GM19328 (cell line): ENCODE results near the gene TNFSF12.

ENCODE experiments used
- ATAC-seq: cut with Tn5 transposase; IDR thresholded peaks from one replicate; pipeline ENCODE4 v1.9.1; 2021; ENCODE audit warnings: mild to moderate bottlenecking, moderate library complexity; ENCODE audit not compliant: unreplicated experiment

Gene TNFSF12

DNA sequence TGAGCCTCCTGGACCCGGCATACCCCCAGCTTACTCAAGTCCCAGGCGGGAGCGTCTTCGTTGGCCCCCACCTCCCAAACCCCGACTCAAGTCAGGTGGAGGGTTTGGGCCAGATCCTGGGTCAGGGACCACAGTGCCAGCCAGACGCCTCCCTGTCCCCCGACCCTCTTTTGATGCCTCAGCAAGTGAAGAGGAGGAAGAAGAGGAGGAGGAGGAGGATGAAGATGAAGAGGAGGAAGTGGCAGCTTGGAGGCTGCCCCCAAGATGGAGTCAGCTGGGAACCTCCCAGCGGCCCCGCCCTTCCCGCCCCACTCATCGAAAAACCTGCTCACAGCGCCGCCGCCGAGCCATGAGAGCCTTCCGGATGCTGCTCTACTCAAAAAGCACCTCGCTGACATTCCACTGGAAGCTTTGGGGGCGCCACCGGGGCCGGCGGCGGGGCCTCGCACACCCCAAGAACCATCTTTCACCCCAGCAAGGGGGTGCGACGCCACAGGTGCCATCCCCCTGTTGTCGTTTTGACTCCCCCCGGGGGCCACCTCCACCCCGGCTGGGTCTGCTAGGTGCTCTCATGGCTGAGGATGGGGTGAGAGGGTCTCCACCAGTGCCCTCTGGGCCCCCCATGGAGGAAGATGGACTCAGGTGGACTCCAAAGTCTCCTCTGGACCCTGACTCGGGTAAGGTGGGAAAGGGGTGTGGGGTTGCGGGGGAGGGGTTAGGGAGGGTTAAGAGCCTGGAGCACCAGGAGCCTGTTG, 14.4 kb downstream of the TNFSF12 start:
- no peak for ATAC-seq

DNA sequence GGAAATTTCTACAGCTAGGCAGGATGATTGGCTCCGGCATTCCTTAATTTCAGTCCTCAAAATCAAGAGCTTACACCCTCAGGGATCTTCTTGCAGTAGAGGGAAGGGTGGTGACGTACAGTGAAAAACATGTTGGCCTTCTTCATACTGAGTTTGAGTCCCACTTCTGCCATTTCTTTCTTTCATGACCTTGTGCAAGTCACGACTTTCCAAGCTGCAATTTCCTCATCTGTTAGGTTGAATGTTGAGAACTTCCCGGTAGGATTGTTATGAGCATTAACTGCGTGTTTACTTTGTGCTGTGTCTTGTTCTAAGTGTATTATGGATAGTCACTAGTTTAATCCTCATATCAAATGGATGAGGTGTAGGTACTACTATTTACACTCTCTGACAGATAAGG, 20.7 kb downstream of the TNFSF12 start:
- ATAC-seq, result no peak

GRCh38 chr17:7570351-7570750, 21.5 kb downstream of the TNFSF12 start:
- no peak for ATAC-seq

DNA sequence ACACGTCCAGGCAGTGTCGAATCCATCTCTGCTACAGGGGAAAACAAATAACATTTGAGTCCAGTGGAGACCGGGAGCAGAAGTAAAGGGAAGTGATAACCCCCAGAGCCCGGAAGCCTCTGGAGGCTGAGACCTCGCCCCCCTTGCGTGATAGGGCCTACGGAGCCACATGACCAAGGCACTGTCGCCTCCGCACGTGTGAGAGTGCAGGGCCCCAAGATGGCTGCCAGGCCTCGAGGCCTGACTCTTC, 23.4 kb downstream of the TNFSF12 start:
- no peak for ATAC-seq

DNA sequence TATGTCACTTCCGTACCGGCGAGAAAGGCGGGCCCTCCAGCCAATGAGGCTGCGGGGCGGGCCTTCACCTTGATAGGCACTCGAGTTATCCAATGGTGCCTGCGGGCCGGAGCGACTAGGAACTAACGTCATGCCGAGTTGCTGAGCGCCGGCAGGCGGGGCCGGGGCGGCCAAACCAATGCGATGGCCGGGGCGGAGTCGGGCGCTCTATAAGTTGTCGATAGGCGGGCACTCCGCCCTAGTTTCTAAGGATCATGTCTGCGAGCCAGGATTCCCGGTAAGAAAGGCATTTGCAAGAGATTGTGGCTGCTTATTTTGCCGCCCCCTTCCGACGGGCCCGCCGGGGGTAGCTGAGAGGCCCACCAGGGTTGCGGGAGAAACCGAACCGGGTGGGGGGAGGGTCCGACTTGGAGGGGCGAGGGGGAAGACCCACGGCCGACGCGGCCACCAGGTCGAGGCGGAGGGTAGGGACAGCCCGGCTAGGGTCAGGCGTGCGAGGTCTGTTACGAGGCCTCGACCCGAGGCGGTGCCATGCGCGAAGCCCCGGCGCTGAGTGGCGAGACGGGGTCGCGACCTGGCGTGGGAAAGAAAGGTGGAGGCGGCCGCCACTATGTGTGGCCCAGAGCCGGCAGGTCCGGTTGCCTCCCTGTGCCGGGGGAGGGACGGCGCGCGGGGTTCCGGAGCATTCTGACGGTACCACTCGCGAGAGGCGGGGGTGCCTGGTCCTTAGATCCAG, 23.9 kb downstream of the TNFSF12 start:
- peak; percentile 89 for ATAC-seq

DNA sequence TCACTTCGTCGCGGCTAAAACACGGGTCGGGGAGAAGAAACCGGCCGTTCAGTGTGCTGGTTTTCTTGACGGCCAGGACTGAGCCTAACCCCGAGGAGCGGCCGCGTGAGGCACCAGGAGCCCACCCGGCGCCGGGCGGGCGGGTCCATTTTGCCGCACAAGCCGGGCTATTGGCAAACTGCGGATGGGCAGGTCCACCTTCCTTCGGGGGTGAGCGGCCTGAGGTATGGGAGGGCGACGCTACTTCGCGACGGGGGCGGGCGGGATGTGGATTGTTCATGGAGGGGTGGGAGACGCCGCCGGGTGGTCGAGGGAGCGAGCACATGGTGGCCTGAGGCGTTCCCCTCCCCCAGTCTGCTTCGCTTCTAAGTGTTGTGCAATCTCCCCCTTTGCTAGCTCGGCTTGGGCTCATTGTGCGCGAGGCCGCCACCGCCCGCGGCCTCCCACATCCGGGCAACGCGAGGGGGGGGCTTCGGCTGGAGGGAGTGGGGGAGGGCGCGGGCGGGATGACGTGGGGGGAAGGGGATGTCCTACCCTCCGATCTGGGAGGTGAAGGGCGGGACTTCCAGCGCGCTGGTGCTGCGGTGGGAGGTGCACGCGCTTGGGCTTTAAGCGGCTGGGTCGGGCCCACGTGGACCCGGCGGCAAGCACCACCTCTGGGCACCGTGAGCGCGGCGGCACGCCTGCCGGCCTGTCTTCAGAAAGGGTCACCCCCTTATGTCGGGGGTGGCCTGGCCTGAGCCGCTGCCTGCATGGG, 24.6 kb downstream of the TNFSF12 start:
- no peak for ATAC-seq

DNA sequence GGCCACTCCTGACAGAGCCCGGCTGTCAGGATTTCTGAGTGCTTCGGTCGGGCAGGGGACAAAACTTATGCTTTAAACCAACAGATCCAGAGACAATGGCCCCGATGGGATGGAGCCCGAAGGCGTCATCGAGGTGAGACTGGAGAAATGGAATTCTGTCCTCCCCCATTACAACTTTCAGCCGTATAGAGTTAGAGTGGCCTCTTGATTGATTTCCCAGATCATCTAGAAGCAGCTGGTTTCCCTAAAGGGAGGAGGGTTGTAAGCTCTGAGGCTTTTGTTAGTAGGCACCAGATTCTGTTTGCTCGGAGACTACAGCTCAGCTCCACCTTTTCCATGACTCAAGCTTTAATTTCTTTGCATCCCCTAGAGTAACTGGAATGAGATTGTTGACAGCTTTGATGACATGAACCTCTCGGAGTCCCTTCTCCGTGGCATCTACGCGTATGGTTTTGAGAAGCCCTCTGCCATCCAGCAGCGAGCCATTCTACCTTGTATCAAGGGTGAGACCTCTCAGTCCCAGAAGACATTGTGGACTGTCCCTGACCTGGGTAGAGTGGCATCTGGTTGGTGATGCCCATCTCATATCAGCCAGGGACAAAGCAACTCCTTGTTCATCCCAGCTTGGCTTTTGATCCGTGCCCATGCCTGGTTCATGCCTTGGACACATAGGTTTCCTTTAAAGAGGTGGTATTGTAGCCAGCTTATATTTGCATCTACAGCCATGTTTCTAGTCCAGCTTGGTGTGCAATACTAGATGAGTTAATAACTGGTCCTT, 25.5 kb downstream of the TNFSF12 start:
- ATAC-seq, result no peak

DNA sequence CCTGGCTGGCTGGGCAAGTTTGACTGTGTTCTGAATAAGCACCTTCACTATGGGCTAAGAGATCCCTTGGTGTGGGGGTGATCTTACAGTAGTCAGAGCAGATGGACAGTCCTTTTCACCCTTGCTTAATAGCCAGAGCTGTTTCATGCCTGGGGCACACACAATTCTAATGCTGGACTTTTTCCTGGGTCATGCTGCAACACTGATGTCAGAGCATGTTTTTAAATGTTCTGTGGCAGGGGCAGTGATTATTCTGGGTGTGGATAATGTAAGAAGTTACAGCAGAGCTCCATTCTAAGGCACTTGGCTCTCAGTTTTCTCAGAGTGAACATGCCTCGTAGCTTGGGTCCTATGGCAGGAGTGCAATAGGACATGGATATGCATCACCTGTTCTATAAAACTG, 26.6 kb downstream of the TNFSF12 start:
- no peak for ATAC-seq

DNA sequence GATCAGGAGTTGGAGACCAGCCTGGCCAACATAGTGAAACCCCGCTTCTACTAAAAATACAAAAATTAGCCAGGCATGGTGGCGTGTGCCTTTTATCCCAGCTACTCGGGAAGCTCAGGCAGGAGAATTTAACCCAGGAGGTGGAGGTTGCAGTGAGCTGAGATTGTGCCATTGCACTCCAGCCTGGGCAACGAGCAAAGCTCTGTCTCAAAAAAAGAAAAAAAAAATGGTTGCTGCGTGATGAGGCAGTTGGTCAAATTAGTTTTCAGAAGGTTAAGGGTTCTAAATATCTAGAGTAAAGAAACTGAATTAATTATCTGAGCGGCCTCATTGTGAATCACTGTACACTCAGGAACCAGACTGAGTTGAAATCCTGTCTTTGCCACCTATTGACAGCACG, 27.1 kb downstream of the TNFSF12 start:
- ATAC-seq, result no peak

DNA sequence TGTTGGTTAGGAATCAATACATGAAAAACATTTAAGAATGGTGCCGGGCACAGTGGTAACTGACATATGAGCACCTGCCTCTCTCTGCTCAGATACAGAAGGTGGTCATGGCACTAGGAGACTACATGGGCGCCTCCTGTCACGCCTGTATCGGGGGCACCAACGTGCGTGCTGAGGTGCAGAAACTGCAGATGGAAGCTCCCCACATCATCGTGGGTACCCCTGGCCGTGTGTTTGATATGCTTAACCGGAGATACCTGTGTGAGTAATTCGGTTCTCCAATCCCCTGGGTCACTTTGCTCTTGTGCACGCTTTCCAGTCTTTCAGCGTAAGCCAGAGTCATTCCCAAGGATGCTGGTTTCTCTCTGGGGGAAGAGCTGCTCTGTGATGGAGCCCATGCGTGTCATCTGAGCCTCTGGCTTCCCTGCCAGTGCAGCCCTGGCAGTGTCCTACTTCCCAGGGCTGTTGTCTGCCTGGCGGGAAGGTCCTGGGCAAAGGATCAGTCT, 27.6 kb downstream of the TNFSF12 start:
- ATAC-seq, result no peak

DNA sequence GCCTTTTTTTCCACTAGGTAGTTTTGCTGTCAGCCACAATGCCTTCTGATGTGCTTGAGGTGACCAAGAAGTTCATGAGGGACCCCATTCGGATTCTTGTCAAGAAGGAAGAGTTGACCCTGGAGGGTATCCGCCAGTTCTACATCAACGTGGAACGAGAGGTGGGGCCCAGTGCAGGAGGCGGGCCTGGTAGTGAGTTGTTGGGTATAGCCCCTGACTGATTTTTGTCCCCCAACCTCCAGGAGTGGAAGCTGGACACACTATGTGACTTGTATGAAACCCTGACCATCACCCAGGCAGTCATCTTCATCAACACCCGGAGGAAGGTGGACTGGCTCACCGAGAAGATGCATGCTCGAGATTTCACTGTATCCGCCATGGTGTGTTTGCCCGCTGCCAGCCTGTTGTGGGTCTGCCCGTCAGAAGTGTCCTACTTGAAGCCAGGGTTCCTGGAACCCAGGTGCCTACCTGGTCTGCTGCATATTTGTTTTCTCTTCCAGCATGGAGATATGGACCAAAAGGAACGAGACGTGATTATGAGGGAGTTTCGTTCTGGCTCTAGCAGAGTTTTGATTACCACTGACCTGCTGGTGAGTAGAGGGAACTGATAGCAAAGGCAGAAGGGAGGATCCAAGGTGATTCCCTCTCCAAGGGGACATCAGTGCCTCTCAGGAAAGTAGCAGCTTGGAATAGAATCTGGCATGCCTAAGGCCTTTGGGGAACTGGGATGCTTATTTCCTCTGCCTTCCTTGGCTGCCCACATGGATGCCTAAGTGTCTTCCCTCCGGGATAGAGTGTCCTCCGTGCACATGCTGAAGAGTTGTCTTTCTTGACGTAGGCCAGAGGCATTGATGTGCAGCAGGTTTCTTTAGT, 28.7 kb downstream of the TNFSF12 start:
- ATAC-seq, result no peak

DNA sequence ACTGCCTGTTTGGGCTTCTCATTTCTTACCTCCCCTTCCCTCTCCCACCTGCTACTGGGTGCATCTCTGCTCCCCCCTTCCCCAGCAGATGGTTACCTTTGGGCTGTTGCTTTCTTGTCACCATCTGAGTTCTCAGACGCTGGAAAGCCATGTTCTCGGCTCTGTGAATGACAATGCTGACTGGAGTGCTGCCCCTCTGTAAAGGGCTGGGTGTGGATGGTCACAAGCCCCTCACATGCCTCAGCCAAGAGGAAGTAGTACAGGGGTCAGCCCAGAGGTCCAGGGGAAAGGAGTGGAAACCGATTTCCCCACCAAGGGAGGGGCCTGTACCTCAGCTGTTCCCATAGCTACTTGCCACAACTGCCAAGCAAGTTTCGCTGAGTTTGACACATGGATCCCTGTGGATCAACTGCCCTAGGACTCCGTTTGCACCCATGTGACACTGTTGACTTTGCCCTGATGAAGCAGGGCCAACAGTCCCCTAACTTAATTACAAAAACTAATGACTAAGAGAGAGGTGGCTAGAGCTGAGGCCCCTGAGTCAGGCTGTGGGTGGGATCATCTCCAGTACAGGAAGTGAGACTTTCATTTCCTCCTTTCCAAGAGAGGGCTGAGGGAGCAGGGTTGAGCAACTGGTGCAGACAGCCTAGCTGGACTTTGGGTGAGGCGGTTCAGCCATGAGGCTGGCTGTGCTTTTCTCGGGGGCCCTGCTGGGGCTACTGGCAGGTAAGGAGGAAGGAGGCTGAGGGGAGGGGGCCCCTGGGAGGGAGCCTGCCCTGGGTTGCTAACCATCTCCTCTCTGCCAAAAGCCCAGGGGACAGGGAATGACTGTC, 30.4 kb downstream of the TNFSF12 start, which contains the start of gene CD68:
Gene CD68, plus strand, starts transcription at position 638 of the 833 bp plus-strand sequence. Its CDS starts 40 bp downstream, at position 678.
- peak; percentile 40 for ATAC-seq

DNA sequence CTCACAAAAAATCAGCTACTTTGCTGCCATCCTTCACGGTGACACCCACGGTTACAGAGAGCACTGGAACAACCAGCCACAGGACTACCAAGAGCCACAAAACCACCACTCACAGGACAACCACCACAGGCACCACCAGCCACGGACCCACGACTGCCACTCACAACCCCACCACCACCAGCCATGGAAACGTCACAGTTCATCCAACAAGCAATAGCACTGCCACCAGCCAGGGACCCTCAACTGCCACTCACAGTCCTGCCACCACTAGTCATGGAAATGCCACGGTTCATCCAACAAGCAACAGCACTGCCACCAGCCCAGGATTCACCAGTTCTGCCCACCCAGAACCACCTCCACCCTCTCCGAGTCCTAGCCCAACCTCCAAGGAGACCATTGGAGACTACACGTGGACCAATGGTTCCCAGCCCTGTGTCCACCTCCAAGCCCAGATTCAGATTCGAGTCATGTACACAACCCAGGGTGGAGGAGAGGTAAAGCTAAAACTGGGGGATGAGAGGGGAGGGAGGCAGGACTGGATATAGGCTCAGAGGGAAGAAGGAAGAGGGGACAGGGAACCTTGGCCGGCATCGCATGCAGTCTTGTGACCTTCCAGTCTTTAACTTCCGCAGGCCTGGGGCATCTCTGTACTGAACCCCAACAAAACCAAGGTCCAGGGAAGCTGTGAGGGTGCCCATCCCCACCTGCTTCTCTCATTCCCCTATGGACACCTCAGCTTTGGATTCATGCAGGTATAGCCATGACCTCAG, 31.2 kb downstream of the TNFSF12 start:
- peak; percentile 3 for ATAC-seq

DNA sequence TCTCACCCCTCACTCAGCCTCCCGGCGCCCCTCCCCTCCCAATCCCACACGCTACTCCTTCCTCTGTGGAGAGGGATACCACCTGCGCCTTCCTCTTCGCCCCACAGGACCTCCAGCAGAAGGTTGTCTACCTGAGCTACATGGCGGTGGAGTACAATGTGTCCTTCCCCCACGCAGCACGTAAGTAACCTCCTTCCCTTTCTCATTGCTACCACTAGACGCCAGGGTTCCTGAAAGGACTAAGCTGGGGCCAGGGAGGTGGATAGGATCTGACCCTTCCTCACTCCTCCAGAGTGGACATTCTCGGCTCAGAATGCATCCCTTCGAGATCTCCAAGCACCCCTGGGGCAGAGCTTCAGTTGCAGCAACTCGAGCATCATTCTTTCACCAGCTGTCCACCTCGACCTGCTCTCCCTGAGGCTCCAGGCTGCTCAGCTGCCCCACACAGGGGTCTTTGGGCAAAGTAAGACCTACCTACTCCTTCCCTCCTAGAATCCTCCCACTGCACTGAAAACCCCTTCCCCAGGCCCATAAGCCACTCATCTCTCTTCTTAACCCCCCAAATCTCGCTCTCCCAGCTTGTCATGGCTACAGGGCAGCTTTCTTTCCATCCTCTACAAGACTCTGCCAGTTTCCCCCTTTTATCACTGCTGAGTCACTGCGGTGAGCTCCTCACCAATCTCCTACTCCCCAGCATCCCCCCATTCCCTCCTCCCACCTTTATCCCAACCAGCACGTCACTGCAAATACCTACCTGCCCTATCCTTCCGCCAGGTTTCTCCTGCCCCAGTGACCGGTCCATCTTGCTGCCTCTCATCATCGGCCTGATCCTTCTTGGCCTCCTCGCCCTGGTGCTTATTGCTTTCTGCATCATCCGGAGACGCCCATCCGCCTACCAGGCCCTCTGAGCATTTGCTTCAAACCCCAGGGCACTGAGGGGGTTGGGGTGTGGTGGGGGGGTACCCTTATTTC, 32.0 kb downstream of the TNFSF12 start:
- ATAC-seq, result no peak

DNA sequence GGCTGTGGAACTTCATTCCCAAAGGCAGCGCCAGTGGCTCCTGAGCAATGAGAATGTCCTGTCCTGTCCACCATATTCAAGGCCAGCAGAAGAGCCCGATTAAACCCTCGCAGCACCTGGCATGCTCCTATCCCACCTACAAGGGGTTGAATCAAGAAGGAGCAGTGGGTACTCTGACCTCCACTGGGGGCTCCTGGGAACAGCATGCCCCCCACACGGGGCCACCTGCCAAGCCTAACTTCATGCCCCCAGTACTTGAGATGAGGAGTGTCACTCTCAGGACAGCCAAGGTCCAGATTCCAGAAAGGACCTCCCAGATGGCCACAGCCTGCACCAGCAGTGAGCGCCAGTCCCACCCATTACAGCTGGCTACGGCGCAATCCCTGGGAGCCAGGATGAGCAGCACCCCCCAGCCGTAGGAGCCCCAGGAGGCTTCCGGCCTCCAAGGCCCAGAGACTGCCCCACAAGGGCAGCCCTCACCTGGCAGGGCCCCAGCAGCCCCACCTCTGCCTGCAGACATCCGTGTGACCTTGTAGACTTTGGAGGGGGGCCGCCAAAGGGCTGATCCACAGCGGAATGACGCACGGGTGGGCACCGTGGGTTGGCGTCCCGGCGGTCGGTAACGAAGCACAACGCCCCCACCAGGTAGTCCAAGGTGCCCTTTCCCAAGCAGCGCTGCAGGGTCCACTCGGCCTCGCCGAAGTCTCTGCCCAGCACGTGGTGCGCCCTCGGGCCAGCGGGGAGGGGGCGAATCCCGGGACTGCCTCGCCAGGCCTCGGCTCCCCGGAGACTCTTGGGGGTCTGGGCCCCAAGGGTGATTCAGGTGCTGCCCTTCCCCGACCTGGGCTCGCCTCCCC, 33.8 kb downstream of the TNFSF12 start:
- ATAC-seq, result no peak
